Mesendoderm (in vitro differentiated cells): Measurements from ENCODE around the gene CDC42SE1.
A peak's percentile ranks its signal among the peaks of the same experiment; 100 is the strongest.
"Not testable (repeated sequence)": the region's sequence is repeated elsewhere in the genome, so short reads cannot be mapped to it uniquely, and the experiment has no call there.

Experiments
- DNase-seq: peaks from one replicate; pipeline ENCODE4 v3.0.0; 2013
- H2AK5ac ChIP-seq: 2 replicates; pipeline ENCODE4 v1.6.1; 2013; ENCODE audit warnings: low read length, inconsistent platforms
- H2BK120ac ChIP-seq: 2 replicates; pipeline ENCODE4 v1.6.1; 2013; ENCODE audit warnings: low read depth, mild to moderate bottlenecking, low read length, moderate library complexity, mixed read lengths
- H2BK15ac ChIP-seq: replicated peaks from 2 replicates; pipeline ENCODE4 v1.6.1; 2013; ENCODE audit warnings: low read depth, mild to moderate bottlenecking, moderate library complexity
- H2BK5ac ChIP-seq: 2 replicates; pipeline ENCODE4 v1.6.1; 2013; ENCODE audit warnings: low read length, inconsistent platforms
- H3K18ac ChIP-seq: 2 replicates; pipeline ENCODE4 v1.6.1; 2013; ENCODE audit warnings: mild to moderate bottlenecking, low read length, mixed read lengths
- H3K23ac ChIP-seq: one replicate; pipeline ENCODE4 v1.6.1; 2013; ENCODE audit warnings: low read length
- H3K27ac ChIP-seq: 2 replicates; pipeline ENCODE4 v1.5.1; 2013; ENCODE audit warnings: low read depth, mild to moderate bottlenecking, inconsistent platforms, low read length, moderate library complexity
- H3K27me3 ChIP-seq: 2 replicates; pipeline ENCODE4 v1.6.1; 2013; ENCODE audit warnings: low read length, control low read depth, mild to moderate bottlenecking, inconsistent platforms; ENCODE audit not compliant: insufficient read depth, poor library complexity
- H3K36me3 ChIP-seq: 2 replicates; pipeline ENCODE4 v1.6.1; 2013; ENCODE audit warnings: low read length, inconsistent platforms; ENCODE audit not compliant: control insufficient read depth, insufficient read depth
- H3K4ac ChIP-seq: one replicate; pipeline ENCODE4 v1.6.1; 2013; ENCODE audit warnings: low read depth, mild to moderate bottlenecking, low read length, moderate library complexity
- H3K4me1 ChIP-seq: 2 replicates; pipeline ENCODE4 v1.6.1; 2013; ENCODE audit warnings: low read depth, low read length, inconsistent platforms; ENCODE audit not compliant: control insufficient read depth
- H3K4me2 ChIP-seq: 2 replicates; pipeline ENCODE4 v1.6.1; 2013; ENCODE audit warnings: low read length
- H3K4me3 ChIP-seq: 2 replicates; pipeline ENCODE4 v1.5.1; 2013; ENCODE audit warnings: mild to moderate bottlenecking, low read length
- H3K56ac ChIP-seq: one replicate; pipeline ENCODE4 v1.6.1; 2013; ENCODE audit warnings: low read length
- H3K79me1 ChIP-seq: 2 replicates; pipeline ENCODE4 v1.6.1; 2013; ENCODE audit warnings: low read length, inconsistent platforms
- H3K79me2 ChIP-seq: 2 replicates; pipeline ENCODE4 v1.6.1; 2013; ENCODE audit warnings: mild to moderate bottlenecking, low read length; ENCODE audit not compliant: control insufficient read depth, insufficient read depth
- H3K9ac ChIP-seq: 2 replicates; pipeline ENCODE4 v1.6.1; 2013; ENCODE audit warnings: low read length, inconsistent platforms
- H4K5ac ChIP-seq: one replicate; pipeline ENCODE4 v1.6.1; 2013; ENCODE audit warnings: low read length
- H4K8ac ChIP-seq: one replicate; pipeline ENCODE4 v1.6.1; 2013; ENCODE audit warnings: low read depth, mild to moderate bottlenecking, control low read depth, low read length, moderate library complexity
- WGBS: extraction: QIAGEN DNeasy Blood & Tissue Kit; methylation state at CpG from one replicate; pipeline ENCODE4 v1.1.7; 2013; ENCODE audit warnings: low lambda C conversion rate, missing lambda C conversion rate; ENCODE audit not compliant: insufficient coverage; ENCODE audit errors: extremely low coverage; 5-methylcytosine and 5-hydroxymethylcytosine counted together

Gene CDC42SE1

DNA sequence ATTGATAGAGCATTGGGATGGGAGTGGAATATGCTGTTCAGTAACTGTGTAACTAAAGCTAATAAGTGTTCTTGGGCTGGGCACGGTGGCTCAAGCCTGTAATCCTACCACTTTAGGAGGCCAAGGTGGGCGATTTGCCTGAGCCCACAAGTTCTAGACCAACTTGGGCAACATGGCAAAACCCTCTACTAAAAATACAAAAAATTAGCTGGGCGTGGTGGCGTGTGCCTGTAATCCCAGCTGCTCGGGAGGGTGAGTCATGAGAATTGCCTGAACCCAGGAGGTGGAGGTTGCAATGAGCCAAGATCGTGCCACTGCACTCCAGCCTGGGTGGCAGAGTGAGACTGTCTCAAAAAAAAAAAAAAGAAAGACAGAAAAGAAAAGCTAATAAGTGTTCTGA is 38.0 kb upstream of the CDC42SE1 start:
- not testable (repeated sequence) for H2BK5ac ChIP-seq, H4K8ac ChIP-seq, H3K27ac ChIP-seq, H4K5ac ChIP-seq, H3K9ac ChIP-seq, H2BK120ac ChIP-seq, H3K23ac ChIP-seq, H3K27me3 ChIP-seq, H3K79me1 ChIP-seq, DNase-seq, H2BK15ac ChIP-seq, H3K4ac ChIP-seq, H3K18ac ChIP-seq, H3K79me2 ChIP-seq, H3K56ac ChIP-seq, H3K36me3 ChIP-seq, H2AK5ac ChIP-seq, H3K4me1 ChIP-seq, H3K4me3 ChIP-seq, H3K4me2 ChIP-seq
- WGBS, result no CpG with 5 or more reads among the region's 6 CpGs

DNA sequence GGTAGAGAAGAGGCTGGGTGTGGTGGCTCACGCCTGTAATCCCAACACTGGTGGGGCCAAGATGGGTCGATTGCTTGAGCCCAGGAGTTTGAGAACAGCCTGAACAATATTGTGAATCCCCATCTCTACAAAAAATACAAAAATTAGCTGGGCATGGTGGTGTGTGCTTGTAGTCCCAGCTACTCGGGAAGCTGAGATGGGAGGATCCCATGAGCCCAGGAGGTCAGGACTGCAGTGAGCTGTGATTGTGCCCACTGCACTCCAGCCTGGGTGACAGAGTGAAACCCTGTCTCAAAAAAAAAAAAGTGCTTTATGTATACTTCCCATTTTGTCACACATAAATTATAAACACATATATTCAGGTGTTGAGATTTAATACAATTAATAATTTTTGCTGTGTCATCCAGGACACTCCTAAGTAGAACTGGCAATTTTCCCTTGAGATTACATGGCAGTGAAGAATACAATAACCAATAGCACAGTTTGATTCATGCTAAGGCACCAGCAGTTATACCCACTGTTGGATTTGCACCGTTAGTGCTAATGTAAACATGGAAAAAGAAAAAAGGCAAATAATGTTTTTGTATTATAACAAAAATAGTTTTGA is 26.6 kb upstream of the CDC42SE1 start:
- H3K27me3 ChIP-seq, result no peaks in the 10 kb centered on the region
- H2BK5ac ChIP-seq, result no peak overlapping the region
- no peak overlapping the region for H2BK15ac ChIP-seq
- H3K23ac ChIP-seq, result no peak overlapping the region
- no peak overlapping the region for H4K5ac ChIP-seq
- H4K8ac ChIP-seq, result no peak overlapping the region
- H3K79me2 ChIP-seq, result no peaks in the 10 kb centered on the region
- H3K36me3 ChIP-seq, result no peaks in the 10 kb centered on the region
- no peak overlapping the region for H3K9ac ChIP-seq
- no peaks in the 10 kb centered on the region for H3K79me1 ChIP-seq
- H3K4ac ChIP-seq, result no peak overlapping the region
- WGBS, result no CpG with 5 or more reads among the region's 4 CpGs
- no peak overlapping the region for H3K18ac ChIP-seq
- H2AK5ac ChIP-seq, result no peak overlapping the region
- H2BK120ac ChIP-seq, result no peak overlapping the region
- no peak for DNase-seq
- no peak overlapping the region for H3K27ac ChIP-seq
- no peaks in the 10 kb centered on the region for H3K4me1 ChIP-seq
- no peak overlapping the region for H3K56ac ChIP-seq
- H3K4me2 ChIP-seq, result no peak overlapping the region
- H3K4me3 ChIP-seq, result no peak overlapping the region

DNA sequence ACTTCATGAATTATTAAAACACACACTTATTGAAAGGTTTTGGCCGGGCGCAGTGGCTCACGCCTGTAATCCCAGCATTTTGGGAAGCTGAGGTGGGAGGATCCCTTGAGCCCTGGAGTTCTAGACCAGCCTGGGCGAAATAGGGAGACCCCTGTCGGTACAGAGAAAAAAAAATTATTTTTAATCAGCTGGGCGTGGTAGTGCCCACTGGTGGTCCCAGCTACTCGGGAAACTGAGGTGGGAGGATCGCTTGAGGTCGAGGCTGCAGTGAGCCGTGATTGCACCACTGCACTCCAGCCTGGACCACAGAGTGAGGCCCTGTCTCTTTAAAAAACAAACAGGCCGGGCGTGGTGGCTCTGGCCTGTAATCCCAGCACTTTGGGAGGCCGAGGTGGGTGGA is 12.8 kb upstream of the CDC42SE1 start:
- DNase-seq, result no peak
- H3K27ac ChIP-seq, result no peak overlapping the region
- WGBS, result no CpG with 5 or more reads among the region's 13 CpGs

DNA sequence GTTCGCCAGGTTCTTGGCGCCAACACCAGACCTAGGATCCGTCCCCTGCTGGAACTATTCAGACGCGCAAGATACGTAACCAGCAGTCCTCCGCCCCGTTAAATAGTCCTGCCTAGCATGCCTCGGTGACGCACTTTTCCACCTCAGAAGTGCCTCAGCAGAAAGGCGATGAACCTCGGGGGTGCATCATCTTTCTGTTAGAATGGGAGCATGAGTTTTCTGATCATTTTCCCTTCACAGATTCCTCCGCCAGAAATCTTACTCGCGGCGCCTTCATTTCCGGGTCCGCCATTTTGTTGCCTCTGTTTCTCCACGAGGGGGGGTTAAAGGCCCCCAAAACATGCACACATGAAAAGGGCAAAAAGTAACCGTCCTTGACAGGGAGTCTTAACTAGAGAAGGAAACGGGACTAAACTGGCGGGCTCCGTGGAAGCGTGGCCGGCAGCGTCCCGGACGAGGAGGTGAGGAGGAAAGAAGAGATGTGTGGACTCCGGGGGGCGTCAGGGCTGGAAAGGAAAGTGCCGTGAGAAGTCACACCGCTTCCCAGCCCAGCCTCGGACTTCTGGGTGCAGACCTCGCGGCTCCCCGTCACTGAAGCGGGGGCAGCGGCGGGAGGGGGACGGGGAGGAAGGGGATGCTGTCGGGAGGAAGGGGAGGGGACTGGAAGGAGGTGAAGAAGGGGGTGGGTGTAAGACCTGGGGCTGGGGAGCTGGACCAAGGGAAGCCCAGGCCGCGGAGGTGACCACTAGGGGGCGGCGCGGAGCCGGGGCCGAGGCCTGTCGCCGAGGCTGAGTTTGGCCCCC is 11.3 kb upstream of the CDC42SE1 start, which contains the start of gene GABPB2:
Gene GABPB2 (plus strand): TSS at position 288 of the 803 bp plus-strand sequence. CDS start 17,429 bp downstream, outside the sequence.
- peak within 1 kb of the TSS; percentile 96 for H3K18ac ChIP-seq
- no peaks in the 10 kb centered on the region for H3K27me3 ChIP-seq
- H3K27ac ChIP-seq, result peak within 1 kb of the TSS; percentile 73
- peak within 1 kb of the TSS; percentile 44 for H3K4me2 ChIP-seq
- H3K36me3 ChIP-seq, result peaks cover 5% of the 10 kb centered on the region
- H3K4me1 ChIP-seq, result no peaks in the 10 kb centered on the region
- no peak within 1 kb of the TSS for H2AK5ac ChIP-seq
- H2BK15ac ChIP-seq, result no peak within 1 kb of the TSS
- DNase-seq, result peak; percentile 98
- WGBS, result no CpG with 5 or more reads among the region's 50 CpGs
- H3K79me1 ChIP-seq, result peaks cover 4% of the 10 kb centered on the region
- peak within 1 kb of the TSS; percentile 77 for H4K8ac ChIP-seq
- peaks cover 12% of the 10 kb centered on the region for H3K79me2 ChIP-seq
- H3K9ac ChIP-seq, result peak within 1 kb of the TSS; percentile 72
- H3K56ac ChIP-seq, result peak within 1 kb of the TSS; percentile 79
- H2BK5ac ChIP-seq, result peak within 1 kb of the TSS; percentile 44
- peak within 1 kb of the TSS; percentile 29 for H3K4me3 ChIP-seq
- peak within 1 kb of the TSS; percentile 55 for H2BK120ac ChIP-seq
- no peak within 1 kb of the TSS for H3K23ac ChIP-seq
- no peak within 1 kb of the TSS for H4K5ac ChIP-seq
- peak within 1 kb of the TSS; percentile 100 for H3K4ac ChIP-seq

More for the DNA sequence above, 12.8 kb upstream of the CDC42SE1 start:
- H4K8ac ChIP-seq, result no peak overlapping the region
- peaks cover 1% of the 10 kb centered on the region for H3K79me1 ChIP-seq
- no peak overlapping the region for H2AK5ac ChIP-seq
- no peak overlapping the region for H2BK120ac ChIP-seq
- peaks cover 1% of the 10 kb centered on the region for H3K36me3 ChIP-seq
- H3K9ac ChIP-seq, result no peak overlapping the region
- no peak overlapping the region for H3K18ac ChIP-seq
- no peak overlapping the region for H3K23ac ChIP-seq
- no peak overlapping the region for H3K4me3 ChIP-seq
- H3K27me3 ChIP-seq, result no peaks in the 10 kb centered on the region
- H3K79me2 ChIP-seq, result peaks cover 2% of the 10 kb centered on the region
- no peaks in the 10 kb centered on the region for H3K4me1 ChIP-seq
- no peak overlapping the region for H4K5ac ChIP-seq
- H2BK5ac ChIP-seq, result no peak overlapping the region
- H3K4ac ChIP-seq, result peak overlapping the region; percentile 6
- no peak overlapping the region for H3K4me2 ChIP-seq
- no peak overlapping the region for H3K56ac ChIP-seq
- H2BK15ac ChIP-seq, result no peak overlapping the region

DNA sequence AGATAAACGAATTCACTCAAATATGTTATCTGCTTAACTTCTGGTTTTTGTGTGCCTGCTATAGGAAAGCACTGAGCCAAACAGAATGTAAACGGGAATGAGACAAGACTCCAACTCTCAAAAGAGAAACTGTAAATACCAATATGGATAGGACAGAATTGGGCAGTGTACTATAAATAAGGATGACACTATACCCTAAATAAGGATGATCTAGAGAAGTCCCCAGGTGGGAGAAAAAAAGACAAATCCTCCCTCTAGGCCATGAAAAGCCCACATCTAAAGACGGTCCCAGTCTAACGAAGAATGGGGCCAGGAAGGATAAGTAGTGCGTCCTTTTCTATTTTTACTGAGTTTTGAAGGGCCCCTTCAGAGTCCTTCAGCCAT is 9.7 kb upstream of the CDC42SE1 start:
- Histone ChIP-seq H3K9ac (no peak overlapping the region), H3K79me1 (peaks cover 8% of the 10 kb centered on the region), H3K4ac (no peak overlapping the region), H2BK15ac (no peak overlapping the region), H3K4me3 (no peak overlapping the region), H2BK120ac (no peak overlapping the region), H3K4me1 (peaks cover 3% of the 10 kb centered on the region), H3K23ac (no peak overlapping the region), H3K27ac (no peak overlapping the region), H3K56ac (no peak overlapping the region), H4K5ac (no peak overlapping the region), H2BK5ac (no peak overlapping the region), H3K36me3 (peaks cover 5% of the 10 kb centered on the region), H2AK5ac (no peak overlapping the region), H4K8ac (no peak overlapping the region), H3K79me2 (peaks cover 24% of the 10 kb centered on the region), H3K18ac (no peak overlapping the region), H3K4me2 (no peak overlapping the region), H3K27me3 (no peaks in the 10 kb centered on the region)
- no CpG with 5 or more reads among the region's 5 CpGs for WGBS
- no peak for DNase-seq
